IMR-90 (cell line): ENCODE results near the gene MAFB. TPM values are rescaled to one million over a fixed set of nuclear protein-coding genes. Genes with fewer than 3 reads are reported as not detected.

ENCODE experiments used
- ATAC-seq: fragments of 200-7000 bp; cut with Tn5 transposase; 2 replicates; pipeline ENCODE4 v1.9.1; 2020; ENCODE audit warnings: low read depth, mild to moderate bottlenecking, moderate library complexity
- BruUV-seq: library from RNA; stranded (reverse); fragments of 400-500 nt; replicated peaks from 2 replicates; lab custom pipeline; 2021; lab: Mats Ljungman, UMichigan
- CTCF ChIA-PET: fragments of 300-600 bp; formaldehyde crosslinking; extraction: SDS; loops from one replicate; lab custom pipeline; 2021; ENCODE audit warnings: antibody characterized with exemption; lab: Yijun Ruan, JAX
- POLR2A ChIA-PET: fragments of 300-600 bp; sonication (Branson Sonifier 250); formaldehyde crosslinking; loops from one replicate; lab custom pipeline; 2022; ENCODE audit warnings: antibody characterized with exemption; ENCODE audit not compliant: unreplicated experiment; lab: Charles Lee
- DNase-seq: peaks from one replicate; pipeline ENCODE4 v3.0.0; 2013
- H2AFZ ChIP-seq: replicated peaks from 2 replicates; pipeline ENCODE3; 2013; ENCODE audit warnings: low read length, mild to moderate bottlenecking; ENCODE audit not compliant: poor library complexity
- H2AK5ac ChIP-seq: 2 replicates; pipeline ENCODE4 v1.6.1; 2013; ENCODE audit warnings: low read depth, low read length, inconsistent platforms
- H2AK9ac ChIP-seq: replicated peaks from 2 replicates; pipeline ENCODE3; 2013; ENCODE audit warnings: mild to moderate bottlenecking, low read depth, low read length, moderate library complexity; ENCODE audit not compliant: poor library complexity
- H2BK120ac ChIP-seq: 2 replicates; pipeline ENCODE4 v1.6.1; 2013; ENCODE audit warnings: low read depth, low read length, inconsistent platforms
- H2BK15ac ChIP-seq: 3 replicates; pipeline ENCODE4 v1.6.1; 2013; ENCODE audit warnings: low read depth, low read length, inconsistent platforms
- H2BK20ac ChIP-seq: 2 replicates; pipeline ENCODE4 v1.6.1; 2013; ENCODE audit warnings: low read depth, mild to moderate bottlenecking, inconsistent platforms, low read length, moderate library complexity
- H2BK5ac ChIP-seq: 2 replicates; pipeline ENCODE4 v1.6.1; 2013; ENCODE audit warnings: mild to moderate bottlenecking, low read depth, low read length, inconsistent platforms; ENCODE audit not compliant: poor library complexity, severe bottlenecking
- H3K14ac ChIP-seq: replicated peaks from 2 replicates; pipeline ENCODE4 v1.6.1; 2013; ENCODE audit warnings: low read depth, low read length, inconsistent platforms
- H3K18ac ChIP-seq: 2 replicates; pipeline ENCODE4 v1.6.1; 2013; ENCODE audit warnings: low read depth, low read length, control low read depth
- H3K23ac ChIP-seq: 2 replicates; pipeline ENCODE4 v1.6.1; 2013; ENCODE audit warnings: low read depth, low read length, inconsistent platforms
- H3K27ac ChIP-seq: 2 replicates; pipeline ENCODE4 v1.5.1; 2013; ENCODE audit warnings: mild to moderate bottlenecking, control low read depth, low read length; ENCODE audit not compliant: insufficient read depth
- H3K27me3 ChIP-seq: 2 replicates; pipeline ENCODE4 v1.6.1; 2013; ENCODE audit warnings: low read length; ENCODE audit not compliant: control insufficient read depth, insufficient read depth
- H3K36me3 ChIP-seq: 2 replicates; pipeline ENCODE4 v1.6.1; 2013; ENCODE audit warnings: low read length, mixed read lengths; ENCODE audit not compliant: control insufficient read depth, insufficient read depth
- H3K4ac ChIP-seq: 2 replicates; pipeline ENCODE4 v1.6.1; 2013; ENCODE audit warnings: low read depth, low read length, inconsistent platforms
- H3K4me1 ChIP-seq: 2 replicates; pipeline ENCODE4 v1.6.1; 2013; ENCODE audit warnings: low read length, mixed read lengths; ENCODE audit not compliant: control insufficient read depth, insufficient read depth
- H3K4me2 ChIP-seq: 2 replicates; pipeline ENCODE4 v1.6.1; 2013; ENCODE audit warnings: low read depth, mild to moderate bottlenecking, control low read depth, low read length, moderate library complexity
- H3K4me3 ChIP-seq: 2 replicates; pipeline ENCODE4 v1.5.1; 2013; ENCODE audit warnings: low read depth, mild to moderate bottlenecking, control low read depth, low read length, moderate library complexity; ENCODE audit not compliant: insufficient read depth
- H3K56ac ChIP-seq: 2 replicates; pipeline ENCODE4 v1.6.1; 2013; ENCODE audit warnings: low read length, inconsistent platforms; ENCODE audit not compliant: insufficient read depth; ENCODE audit errors: extremely low read depth
- H3K79me1 ChIP-seq, 2 experiments: 2 replicates each; pipeline ENCODE4 v1.6.1; 2013; ENCODE audit warnings: low read length in 2 of 2, inconsistent platforms in 1 of 2, low read depth in 1 of 2
- H3K9ac ChIP-seq: 2 replicates; pipeline ENCODE4 v1.6.1; 2013; ENCODE audit warnings: low read depth, low read length, control low read depth
- H3K9me1 ChIP-seq: 2 replicates; pipeline ENCODE4 v1.6.1; 2013; ENCODE audit warnings: low read length, inconsistent platforms; ENCODE audit not compliant: insufficient read depth
- H3K9me3 ChIP-seq: 2 replicates; pipeline ENCODE4 v1.6.1; 2013; ENCODE audit warnings: low read length; ENCODE audit not compliant: control insufficient read depth, insufficient read depth
- H4K20me1 ChIP-seq: 2 replicates; pipeline ENCODE4 v1.6.1; 2013; ENCODE audit warnings: low read length, inconsistent platforms; ENCODE audit not compliant: insufficient read depth
- H4K5ac ChIP-seq: 2 replicates; pipeline ENCODE4 v1.6.1; 2013; ENCODE audit warnings: mild to moderate bottlenecking, low read depth, low read length, control low read depth
- H4K8ac ChIP-seq, 2 experiments: 2 replicates each; pipeline ENCODE4 v1.6.1; 2013; ENCODE audit warnings: low read depth in 2 of 2, low read length in 2 of 2, control low read depth in 1 of 2, inconsistent platforms in 1 of 2
- H4K91ac ChIP-seq: 2 replicates; pipeline ENCODE4 v1.6.1; 2013; ENCODE audit warnings: low read depth, low read length, inconsistent platforms; ENCODE audit not compliant: insufficient read depth
- BHLHE40 ChIP-seq: fragments of 150-350 bp; IDR thresholded peaks from 2 replicates; pipeline ENCODE4 v1.6.1; 2016; ENCODE audit warnings: mild to moderate bottlenecking, low read depth, low read length
- CEBPB ChIP-seq: IDR thresholded peaks from 2 replicates; pipeline ENCODE4 v1.6.1; 2012; ENCODE audit warnings: low read depth, low read length, improper control_type of control experiment
- CHD1 ChIP-seq: IDR thresholded peaks from 2 replicates; pipeline ENCODE4 v1.6.1; 2012; ENCODE audit warnings: low read depth, low read length, improper control_type of control experiment
- CTCF ChIP-seq: conservative IDR thresholded peaks from 2 replicates; pipeline ENCODE4 v1.5.1; 2012; ENCODE audit warnings: mild to moderate bottlenecking, low read depth, low read length, improper control_type of control experiment
- ELK1 ChIP-seq: fragments of 150-350 bp; IDR thresholded peaks from 2 replicates; pipeline ENCODE4 v1.6.1; 2016; ENCODE audit warnings: low read depth, mild to moderate bottlenecking, low read length, moderate library complexity, borderline replicate concordance
- FOS ChIP-seq: fragments of 150-350 bp; IDR thresholded peaks from 2 replicates; pipeline ENCODE4 v1.6.1; 2016; ENCODE audit warnings: low read depth, low read length
- MAFK ChIP-seq: IDR thresholded peaks from 2 replicates; pipeline ENCODE4 v1.6.1; 2012; ENCODE audit warnings: low read depth, low read length, improper control_type of control experiment
- MAZ ChIP-seq: IDR thresholded peaks from 2 replicates; pipeline ENCODE4 v1.6.1; 2012; ENCODE audit warnings: low read depth, mild to moderate bottlenecking, low read length, improper control_type of control experiment, moderate library complexity, borderline replicate concordance
- MXI1 ChIP-seq: IDR thresholded peaks from 2 replicates; pipeline ENCODE4 v1.6.1; 2012; ENCODE audit warnings: low read depth, mild to moderate bottlenecking, low read length, moderate library complexity, borderline replicate concordance
- NFE2L2 ChIP-seq: fragments of 150-350 bp; IDR thresholded peaks from 2 replicates; pipeline ENCODE4 v1.6.1; 2016; ENCODE audit warnings: low read depth, mild to moderate bottlenecking, low read length
- POLR2A ChIP-seq: IDR thresholded peaks from 2 replicates; pipeline ENCODE4 v1.6.1; 2012; ENCODE audit warnings: mild to moderate bottlenecking, low read depth, low read length
- RAD21 ChIP-seq: IDR thresholded peaks from 2 replicates; pipeline ENCODE4 v1.6.1; 2012; ENCODE audit warnings: low read length, improper control_type of control experiment
- RCOR1 ChIP-seq: IDR thresholded peaks from 2 replicates; pipeline ENCODE4 v1.6.1; 2012; ENCODE audit warnings: mild to moderate bottlenecking, low read length, improper control_type of control experiment; ENCODE audit not compliant: insufficient replicate concordance
- RFX5 ChIP-seq: IDR thresholded peaks from 2 replicates; pipeline ENCODE4 v1.8.0; 2012; ENCODE audit warnings: low read depth, mild to moderate bottlenecking, low read length, moderate library complexity
- SMC3 ChIP-seq: fragments of 150-350 bp; IDR thresholded peaks from 2 replicates; pipeline ENCODE4 v1.6.1; 2016; ENCODE audit warnings: low read depth, mild to moderate bottlenecking, antibody characterized with exemption, low read length, moderate library complexity
- USF2 ChIP-seq: fragments of 150-350 bp; IDR thresholded peaks from 2 replicates; pipeline ENCODE4 v1.6.1; 2017; ENCODE audit warnings: mild to moderate bottlenecking, antibody characterized with exemption, low read length, low read depth
- WGBS, 2 experiments: methylation state at CpG; one replicate each; pipeline versions ENCODE4 v1.1.5 to v1.1.7; 2013; ENCODE audit warnings: missing lambda C conversion rate in 2 of 2; ENCODE audit not compliant: insufficient read length in 1 of 2; ENCODE audit errors: extremely low coverage in 2 of 2; 5-methylcytosine and 5-hydroxymethylcytosine counted together
- dilution Hi-C: fragments of 300-500 bp; cut with HindIII; formaldehyde crosslinking; loops from one replicate; pipeline ENCODE4 v1.14.3; 2018; ENCODE audit warnings: low sequenced_read_pairs; ENCODE audit not compliant: unreplicated experiment
- in situ Hi-C: fragments of 300-500 bp; cut with MboI; formaldehyde crosslinking; loops from 3 replicates; pipeline ENCODE4 v1.14.3; 2019; ENCODE audit warnings: low sequenced_read_pairs, inconsistent platforms, mixed read lengths
- intact Hi-C: fragments of 100-400 bp; cut with micrococcal nuclease; formaldehyde crosslinking; loops from 2 replicates; pipeline ENCODE4 v1.10.0; 2022
- polyA plus RNA-seq, 3 experiments: library from polyadenylated mRNA; depleted of rRNA; stranded (reverse); fragments of >200 nt; gene quantifications; 2 replicates each; pipeline ENCODE4 v1.2.3, GENCODE V29; 2012; ENCODE audit warnings: low replicate concordance in 1 of 3
- total RNA-seq: library from RNA; depleted of rRNA; stranded (reverse); fragments of >200 nt; gene quantifications from 2 replicates; pipeline ENCODE4 v1.2.3, GENCODE V29; 2012

The MAFB gene
- total and polyA plus RNA-seq, 2 of the 4 experiments (the other 2 are of a cell fraction) = 0.07 TPM; not detected in 1

GRCh38 chr20:40655451-40655850 lies 33.6 kb downstream of the MAFB start:
- no peak overlapping the region for H4K91ac ChIP-seq
- WGBS, 2 experiments = 60% methylated on average over 2 of the region's 6 CpGs; no CpG with 5 or more reads in 1 of the 2 experiments
- H3K9me3 ChIP-seq = no peaks in the 10 kb centered on the region
- no peak overlapping the region for H2AK5ac ChIP-seq
- dilution Hi-C loops (no loop called here), in situ Hi-C loops (no loop called here), intact Hi-C loops (no loop called here)
- H3K4me3 ChIP-seq = no peak overlapping the region
- BruUV-seq = no TSS peak
- H3K36me3 ChIP-seq = no peaks in the 10 kb centered on the region
- ChIA-PET POLR2A (no interaction called here), CTCF (no interaction called here)
- no peaks in the 10 kb centered on the region for H3K4me1 ChIP-seq
- H3K56ac ChIP-seq = no peak overlapping the region
- H3K9me1 ChIP-seq = no peaks in the 10 kb centered on the region
- H2AK9ac ChIP-seq = no peak overlapping the region
- H3K27ac ChIP-seq = no peak overlapping the region
- H2AFZ ChIP-seq = no peak overlapping the region
- no peaks in the 10 kb centered on the region for H4K20me1 ChIP-seq
- peaks cover 4% of the 10 kb centered on the region; the same call in 1 of the 2 replicates for H3K27me3 ChIP-seq
- no peak overlapping the region for H3K4ac ChIP-seq
- DNase-seq (no peak), ATAC-seq (no peak)
- no peak overlapping the region for H3K23ac ChIP-seq
- no peaks in the 10 kb centered on the region for H3K79me1 ChIP-seq
- no peak overlapping the region for H3K18ac ChIP-seq
- no peak overlapping the region for H3K9ac ChIP-seq
- H3K4me2 ChIP-seq = no peak overlapping the region
- H2BK5ac ChIP-seq = no peak overlapping the region
- H2BK120ac ChIP-seq = no peak overlapping the region
- H2BK20ac ChIP-seq = no peak overlapping the region
- H2BK15ac ChIP-seq = no peak overlapping the region
- TF ChIP-seq ELK1 (no peak), MXI1 (no peak), RCOR1 (no peak), FOS (no peak), CEBPB (no peak), CTCF (no peak), RFX5 (no peak), NFE2L2 (no peak), MAFK (no peak), BHLHE40 (no peak), RAD21 (no peak), POLR2A (no peak), CHD1 (no peak), SMC3 (no peak), MAZ (no peak), USF2 (no peak)
- H4K5ac ChIP-seq = no peak overlapping the region
- no peak overlapping the region for H3K14ac ChIP-seq
- no peak overlapping the region for H4K8ac ChIP-seq
